HEK293 (cell line): Measurements from ENCODE around the gene COG8.

ENCODE experiments used
- CTCF ChIA-PET: fragments of 350-600 bp; formaldehyde crosslinking; extraction: SDS; loops from one replicate; lab custom pipeline; 2021; ENCODE audit warnings: antibody characterized with exemption; lab: Yijun Ruan, JAX
- POLR2A ChIA-PET: fragments of 300-600 bp; formaldehyde crosslinking; extraction: SDS; loops from one replicate; lab custom pipeline; 2020; ENCODE audit warnings: antibody characterized with exemption, inconsistent platforms; lab: Yijun Ruan, JAX
- H3K27ac ChIP-seq: fragments of 200-500 bp; sonication (Bioruptor generic); 2 replicates; pipeline ENCODE4 v1.5.1; 2014; ENCODE audit warnings: low read depth, low read length, control low read depth, inconsistent platforms; ENCODE audit errors: extremely low read depth
- H3K36me3 ChIP-seq, 2 experiments: fragments of 200-500 bp in 1 of 2; sonication (Bioruptor generic) in 1 of 2; 1 replicate in 1 of 2; 2 replicates in 1 of 2; pipeline ENCODE4 v1.5.1; 2014 to 2017; ENCODE audit warnings: inconsistent platforms in 2 of 2, low read length in 2 of 2; ENCODE audit not compliant: control insufficient read depth in 2 of 2, insufficient read depth in 1 of 2
- H3K4me1 ChIP-seq: fragments of 200-500 bp; sonication (Bioruptor generic); 2 replicates; pipeline ENCODE4 v1.5.1; 2014; ENCODE audit warnings: mild to moderate bottlenecking, low read length, inconsistent platforms; ENCODE audit not compliant: control insufficient read depth, insufficient read depth
- H3K4me3 ChIP-seq: 2 replicates; pipeline ENCODE4 v1.5.1; 2011; ENCODE audit warnings: low read depth, mild to moderate bottlenecking, control low read depth, low read length, moderate library complexity
- H3K9me3 ChIP-seq: fragments of 200-500 bp; sonication (Bioruptor generic); 2 replicates; pipeline ENCODE4 v1.5.1; 2014; ENCODE audit warnings: low read depth, low read length, inconsistent platforms; ENCODE audit not compliant: control insufficient read depth, insufficient read depth
- AEBP2 ChIP-seq: fragments of 450-650 bp; formaldehyde crosslinking; IDR thresholded peaks from 2 replicates; pipeline ENCODE4 v1.5.1; 2016; ENCODE audit warnings: missing biosample characterization, missing genetic modification characterization, borderline replicate concordance
- CTCF ChIP-seq: fragments of 450-650 bp; formaldehyde crosslinking; IDR thresholded peaks from 2 replicates; pipeline ENCODE4 v1.5.1; 2016; ENCODE audit warnings: missing biosample characterization, missing genetic modification characterization
- GLI4 ChIP-seq: fragments of 450-650 bp; formaldehyde crosslinking; IDR thresholded peaks from 2 replicates; pipeline ENCODE4 v1.5.1; 2016; ENCODE audit warnings: missing biosample characterization, missing genetic modification characterization
- GLIS1 ChIP-seq: fragments of 450-650 bp; formaldehyde crosslinking; IDR thresholded peaks from 2 replicates; pipeline ENCODE4 v1.5.1; 2016; ENCODE audit warnings: missing biosample characterization, missing genetic modification characterization
- HIC1 ChIP-seq: fragments of 450-650 bp; formaldehyde crosslinking; IDR thresholded peaks from 2 replicates; pipeline ENCODE4 v1.5.1; 2016; ENCODE audit warnings: missing biosample characterization, missing genetic modification characterization
- OVOL3 ChIP-seq: fragments of 450-650 bp; formaldehyde crosslinking; IDR thresholded peaks from 2 replicates; pipeline ENCODE4 v1.5.1; 2016; ENCODE audit warnings: missing biosample characterization, missing genetic modification characterization
- SETDB1 ChIP-seq: IDR thresholded peaks from one replicate; pipeline ENCODE4 v1.6.1; 2017; ENCODE audit warnings: mild to moderate bottlenecking, low read length, moderate library complexity, mixed read lengths; ENCODE audit not compliant: insufficient read length
- SP3 ChIP-seq: fragments of 450-650 bp; formaldehyde crosslinking; IDR thresholded peaks from 2 replicates; pipeline ENCODE4 v1.5.1; 2016; ENCODE audit warnings: missing biosample characterization, missing genetic modification characterization
- SP7 ChIP-seq: fragments of 450-650 bp; formaldehyde crosslinking; IDR thresholded peaks from 2 replicates; pipeline ENCODE4 v1.5.1; 2016; ENCODE audit warnings: missing biosample characterization, missing genetic modification characterization
- ZBTB1 ChIP-seq: fragments of 450-650 bp; formaldehyde crosslinking; IDR thresholded peaks from 2 replicates; pipeline ENCODE4 v1.5.1; 2016; ENCODE audit warnings: missing biosample characterization, missing genetic modification characterization
- ZBTB21 ChIP-seq: fragments of 450-650 bp; formaldehyde crosslinking; IDR thresholded peaks from 2 replicates; pipeline ENCODE4 v1.5.1; 2017; ENCODE audit warnings: missing biosample characterization, missing genetic modification characterization
- ZBTB48 ChIP-seq: fragments of 450-650 bp; formaldehyde crosslinking; IDR thresholded peaks from 2 replicates; pipeline ENCODE4 v1.5.1; 2016; ENCODE audit warnings: missing biosample characterization, missing genetic modification characterization
- ZNF132 ChIP-seq: fragments of 450-650 bp; formaldehyde crosslinking; IDR thresholded peaks from 2 replicates; pipeline ENCODE4 v1.5.1; 2017; ENCODE audit warnings: missing biosample characterization, missing genetic modification characterization, borderline replicate concordance
- ZNF174 ChIP-seq: fragments of 450-650 bp; formaldehyde crosslinking; IDR thresholded peaks from 2 replicates; pipeline ENCODE4 v1.5.0; 2017; ENCODE audit warnings: missing biosample characterization, mild to moderate bottlenecking, missing genetic modification characterization
- ZNF366 ChIP-seq: fragments of 450-650 bp; formaldehyde crosslinking; conservative IDR thresholded peaks from 2 replicates; pipeline ENCODE4 v1.5.1; 2016; ENCODE audit warnings: missing biosample characterization, missing genetic modification characterization
- ZNF398 ChIP-seq: fragments of 450-650 bp; formaldehyde crosslinking; IDR thresholded peaks from 2 replicates; pipeline ENCODE4 v1.5.1; 2017; ENCODE audit warnings: missing biosample characterization, missing genetic modification characterization
- ZNF433 ChIP-seq: fragments of 450-650 bp; formaldehyde crosslinking; IDR thresholded peaks from 2 replicates; pipeline ENCODE4 v1.5.1; 2016; ENCODE audit warnings: missing biosample characterization, missing genetic modification characterization, low read depth
- ZNF48 ChIP-seq: fragments of 450-650 bp; formaldehyde crosslinking; IDR thresholded peaks from 2 replicates; pipeline ENCODE4 v1.5.1; 2016; ENCODE audit warnings: missing biosample characterization, missing genetic modification characterization
- ZNF488 ChIP-seq: fragments of 450-650 bp; formaldehyde crosslinking; IDR thresholded peaks from 2 replicates; pipeline ENCODE4 v1.5.1; 2016; ENCODE audit warnings: missing biosample characterization, missing genetic modification characterization
- ZNF560 ChIP-seq: fragments of 450-650 bp; formaldehyde crosslinking; IDR thresholded peaks from 2 replicates; pipeline ENCODE4 v1.5.1; 2017; ENCODE audit warnings: missing biosample characterization, missing genetic modification characterization, borderline replicate concordance
- ZNF596 ChIP-seq: fragments of 450-650 bp; IDR thresholded peaks from 2 replicates; pipeline ENCODE4 v1.5.0; 2018; ENCODE audit warnings: missing biosample characterization, mild to moderate bottlenecking, missing genetic modification characterization, moderate library complexity
- ZNF610 ChIP-seq: fragments of 450-650 bp; formaldehyde crosslinking; IDR thresholded peaks from 2 replicates; pipeline ENCODE4 v1.5.1; 2016; ENCODE audit warnings: missing biosample characterization, missing genetic modification characterization, borderline replicate concordance
- ZNF639 ChIP-seq: fragments of 450-650 bp; formaldehyde crosslinking; IDR thresholded peaks from 2 replicates; pipeline ENCODE4 v1.5.1; 2016; ENCODE audit warnings: missing biosample characterization, missing genetic modification characterization
- ZNF670 ChIP-seq: fragments of 450-650 bp; formaldehyde crosslinking; IDR thresholded peaks from 2 replicates; pipeline ENCODE4 v1.5.1; 2016; ENCODE audit warnings: missing biosample characterization, missing genetic modification characterization, low read depth
- ZNF830 ChIP-seq: fragments of 450-650 bp; IDR thresholded peaks from 2 replicates; pipeline ENCODE4 v1.5.0; 2018; ENCODE audit warnings: missing biosample characterization, missing genetic modification characterization, low read depth, mild to moderate bottlenecking, moderate library complexity
- ZSCAN23 ChIP-seq: fragments of 450-650 bp; formaldehyde crosslinking; IDR thresholded peaks from 2 replicates; pipeline ENCODE4 v1.5.1; 2016; ENCODE audit warnings: missing biosample characterization, missing genetic modification characterization

COG8 gene

GRCh38 chr16:69315486-69316311 is 23.7 kb downstream of the COG8 start:
- Histone ChIP-seq H3K36me3 (peaks cover 14 to 72% of the 10 kb centered on the region in 2 experiments; a peak in 2 of 3 replicates), H3K4me3 (no peak overlapping the region), H3K9me3 (no peaks in the 10 kb centered on the region), H3K27ac (no peak overlapping the region), H3K4me1 (no peaks in the 10 kb centered on the region)
- TF ChIP-seq SETDB1 (no peak), ZBTB21 (tag by site-specific recombination) (no peak), ZSCAN23 (tag by site-specific recombination) (no peak), ZNF398 (no peak), CTCF (tag by site-specific recombination) (no peak), ZBTB48 (tag by site-specific recombination) (no peak), SP3 (no peak), ZBTB1 (no peak), ZNF596 (tag by site-specific recombination) (no peak), ZNF366 (tag by site-specific recombination) (no peak), ZNF560 (no peak), AEBP2 (tag by site-specific recombination) (no peak), ZNF610 (tag by site-specific recombination) (no peak), GLIS1 (no peak), ZNF670 (no peak), OVOL3 (tag by site-specific recombination) (no peak), ZNF433 (no peak), ZNF174 (tag by site-specific recombination) (no peak), GLI4 (tag by site-specific recombination) (no peak)
- ChIA-PET POLR2A (interaction anchor here (0.8 to 1.0 kb wide), 2 partner anchors 9 to 354 kb away, joined by 3 to 6 read pairs; no protein-coding TSS in a partner anchor), CTCF (interaction anchor here (1.5 kb wide), 1 partner anchor 165 kb away, joined by 4 read pairs; no protein-coding TSS in a partner anchor)

GRCh38 chr16:69314534-69314933 is 24.8 kb downstream of the COG8 start:
- POLR2A ChIA-PET: interaction anchor here (1.4 kb wide), 2 partner anchors 14 to 16 kb away, joined by 3 to 4 read pairs; partner anchors contain the start of gene PDF
- no peaks in the 10 kb centered on the region for H3K4me1 ChIP-seq
- CTCF ChIA-PET: interaction anchor here (1.5 kb wide), 1 partner anchor 164 kb away, joined by 4 read pairs; no protein-coding TSS in a partner anchor
- H3K36me3 ChIP-seq: peaks cover 14 to 60% of the 10 kb centered on the region in 2 experiments; a peak in 2 of 3 replicates
- no peak overlapping the region for H3K27ac ChIP-seq
- H3K9me3 ChIP-seq: no peaks in the 10 kb centered on the region
- no peak overlapping the region for H3K4me3 ChIP-seq
- TF ChIP-seq HIC1: no peak
- no peak for TF ChIP-seq ZNF488
- TF ChIP-seq ZNF132: no peak
- no peak for TF ChIP-seq ZNF596 (tag by site-specific recombination)
- no peak for TF ChIP-seq SP7 (tag by site-specific recombination)
- TF ChIP-seq ZNF639 (tag by site-specific recombination): no peak
- no peak for TF ChIP-seq ZNF830 (tag by site-specific recombination)
- TF ChIP-seq ZNF48: no peak
